Chondrocyte (in vitro differentiated cells): ENCODE data around the gene NUP210L. TPM values are rescaled to one million over a fixed set of nuclear protein-coding genes. Genes with fewer than 3 reads are reported as not detected.
"Not testable (repeated sequence)": the region's sequence is repeated elsewhere in the genome, so short reads cannot be mapped to it uniquely, and the experiment has no call there.

Experiments
- DNase-seq: peaks from one replicate; pipeline ENCODE4 v3.0.0; 2021; ENCODE audit warnings: mixed read lengths, low spot score
- H3K27ac Mint-ChIP-seq: one replicate; pipeline ENCODE4 v1.8.0; 2021; ENCODE audit warnings: mild to moderate bottlenecking, moderate library complexity, mixed read lengths; ENCODE audit not compliant: unreplicated experiment
- H3K27me3 Mint-ChIP-seq: 2 replicates; pipeline ENCODE4 v1.8.0; 2021; ENCODE audit warnings: low read depth, mixed read lengths
- H3K36me3 Mint-ChIP-seq: 2 replicates; pipeline ENCODE4 v1.8.0; 2021; ENCODE audit warnings: low read depth, mixed read lengths
- H3K4me1 Mint-ChIP-seq: 2 replicates; pipeline ENCODE4 v1.8.0; 2021; ENCODE audit warnings: low read depth, mild to moderate bottlenecking, mixed read lengths
- H3K4me3 Mint-ChIP-seq: one replicate; pipeline ENCODE4 v1.8.0; 2021; ENCODE audit warnings: mild to moderate bottlenecking, moderate library complexity, mixed read lengths; ENCODE audit not compliant: unreplicated experiment
- H3K9me3 Mint-ChIP-seq: 2 replicates; pipeline ENCODE4 v1.8.0; 2021; ENCODE audit warnings: low read depth, mixed read lengths
- CTCF ChIP-seq: fragments of 200-600 bp; sonication (generic); IDR thresholded peaks from 2 replicates; pipeline ENCODE4 v1.5.0; 2021; ENCODE audit warnings: antibody characterized with exemption, mild to moderate bottlenecking, moderate library complexity
- total RNA-seq: library from RNA; stranded (reverse); gene quantifications from 3 replicates; pipeline ENCODE4 v1.2.1, GENCODE V29; 2021

The NUP210L gene
- total RNA-seq, 1 donor from 2014 or later, result not detected

- no peak for TF ChIP-seq CTCF
- Mint-ChIP-seq H3K36me3 (no peaks in the 10 kb centered on the region), H3K4me1 (peaks cover 10% of the 10 kb centered on the region), H3K9me3 (no peaks in the 10 kb centered on the region), H3K27me3 (no peaks in the 10 kb centered on the region), H3K27ac (no peak overlapping the region), H3K4me3 (no peak overlapping the region)
- no peak for DNase-seq
Measured at GRCh38 chr1:154142358-154142757, 12.5 kb downstream of the NUP210L start.

- Mint-ChIP-seq H3K4me3 (no peak overlapping the region), H3K9me3 (no peaks in the 10 kb centered on the region), H3K27me3 (no peaks in the 10 kb centered on the region), H3K4me1 (peaks cover 10% of the 10 kb centered on the region), H3K36me3 (no peaks in the 10 kb centered on the region), H3K27ac (no peak overlapping the region)
- no peak for TF ChIP-seq CTCF
- no peak for DNase-seq
Measured at GRCh38 chr1:154141240-154141639, 13.6 kb downstream of the NUP210L start.

GRCh38 chr1:154137888-154138287, 17.0 kb downstream of the NUP210L start:
- TF ChIP-seq CTCF, result no peak
- Mint-ChIP-seq H3K4me3 (no peak overlapping the region), H3K9me3 (no peaks in the 10 kb centered on the region), H3K4me1 (peaks cover 10% of the 10 kb centered on the region), H3K36me3 (no peaks in the 10 kb centered on the region), H3K27ac (no peak overlapping the region), H3K27me3 (no peaks in the 10 kb centered on the region)
- no peak for DNase-seq

GRCh38 chr1:154133256-154133655, 21.6 kb downstream of the NUP210L start:
- Mint-ChIP-seq H3K27ac (no peak overlapping the region), H3K36me3 (no peaks in the 10 kb centered on the region), H3K4me1 (peaks cover 11% of the 10 kb centered on the region), H3K4me3 (no peak overlapping the region), H3K9me3 (no peaks in the 10 kb centered on the region), H3K27me3 (no peaks in the 10 kb centered on the region)
- DNase-seq, result no peak
- TF ChIP-seq CTCF, result no peak

GRCh38 chr1:154129391-154129970, 25.4 kb downstream of the NUP210L start:
- no peak for DNase-seq
- no peaks in the 10 kb centered on the region for H3K36me3 Mint-ChIP-seq
- no peak for TF ChIP-seq CTCF
- H3K27ac Mint-ChIP-seq, result no peak overlapping the region
- H3K27me3 Mint-ChIP-seq, result no peaks in the 10 kb centered on the region
- H3K4me1 Mint-ChIP-seq, result peaks cover 11% of the 10 kb centered on the region
- H3K9me3 Mint-ChIP-seq, result no peaks in the 10 kb centered on the region
- H3K4me3 Mint-ChIP-seq, result no peak overlapping the region

- not testable (repeated sequence) for H3K4me3 Mint-ChIP-seq, H3K9me3 Mint-ChIP-seq, H3K27me3 Mint-ChIP-seq, DNase-seq, H3K4me1 Mint-ChIP-seq, H3K27ac Mint-ChIP-seq, H3K36me3 Mint-ChIP-seq
Measured at GRCh38 chr1:154123205-154123604, 31.7 kb downstream of the NUP210L start.
